Measurements from ENCODE around the gene RNF14.
A peak's percentile ranks its signal among the peaks of the same experiment; 100 is the strongest.

The RNF14 gene

GRCh38 chr5:142014911-142015584 is 46.1 kb downstream of the RNF14 start:
- Histone ChIP-seq H3K79me2 (ENCODE audit: control insufficient read depth, insufficient read depth, low read length) (no peaks in the 10 kb centered on the region), H3K36me3 (ENCODE audit: control insufficient read depth, insufficient read depth, low read length) (no peaks in the 10 kb centered on the region), H3K79me1 (ENCODE audit: low read length) (no peaks in the 10 kb centered on the region), H2BK5ac (ENCODE audit: low read length) (no peak overlapping the region), H3K4me2 (ENCODE audit: low read length) (no peak overlapping the region), H3K18ac (ENCODE audit: low read length) (no peak overlapping the region), H3K56ac (ENCODE audit: low read length) (no peak overlapping the region), H2BK120ac (ENCODE audit: low read depth, low read length) (no peak overlapping the region), H2BK15ac (replicated peaks; ENCODE audit: low read depth) (no peak overlapping the region), H3K27me3 (ENCODE audit: insufficient read depth, low read length, poor library complexity) (no peaks in the 10 kb centered on the region), H3K9ac (ENCODE audit: low read length) (no peak overlapping the region), H4K5ac (ENCODE audit: low read length) (no peak overlapping the region), H3K27ac (ENCODE audit: low read depth, low read length) (no peak overlapping the region), H2AK5ac (ENCODE audit: low read length) (no peak overlapping the region), H3K23ac (ENCODE audit: low read length) (no peak overlapping the region), H3K4me1 (ENCODE audit: control insufficient read depth, low read depth, low read length) (no peaks in the 10 kb centered on the region), H3K4me3 (ENCODE audit: low read length) (no peak overlapping the region), H3K4ac (ENCODE audit: low read depth, low read length) (no peak overlapping the region), H4K8ac (ENCODE audit: low read depth, low read length) (no peak overlapping the region)
- no CpG with 5 or more reads among the region's 7 CpGs for WGBS (ENCODE audit: extremely low coverage, insufficient coverage, low lambda C conversion rate)
- DNase-seq, result peak; percentile 64

GRCh38 chr5:142015781-142016533 is 47.1 kb downstream of the RNF14 start:
- Histone ChIP-seq H3K18ac (ENCODE audit: low read length) (no peak overlapping the region), H3K9ac (ENCODE audit: low read length) (no peak overlapping the region), H2BK120ac (ENCODE audit: low read depth, low read length) (no peak overlapping the region), H3K56ac (ENCODE audit: low read length) (no peak overlapping the region), H4K5ac (ENCODE audit: low read length) (no peak overlapping the region), H2BK15ac (replicated peaks; ENCODE audit: low read depth) (no peak overlapping the region), H4K8ac (ENCODE audit: low read depth, low read length) (no peak overlapping the region), H3K27me3 (ENCODE audit: insufficient read depth, low read length, poor library complexity) (no peaks in the 10 kb centered on the region), H3K79me1 (ENCODE audit: low read length) (no peaks in the 10 kb centered on the region), H3K4me1 (ENCODE audit: control insufficient read depth, low read depth, low read length) (no peaks in the 10 kb centered on the region), H2BK5ac (ENCODE audit: low read length) (no peak overlapping the region), H3K36me3 (ENCODE audit: control insufficient read depth, insufficient read depth, low read length) (no peaks in the 10 kb centered on the region), H3K4ac (ENCODE audit: low read depth, low read length) (no peak overlapping the region), H3K4me2 (ENCODE audit: low read length) (no peak overlapping the region), H3K23ac (ENCODE audit: low read length) (no peak overlapping the region), H3K79me2 (ENCODE audit: control insufficient read depth, insufficient read depth, low read length) (no peaks in the 10 kb centered on the region), H2AK5ac (ENCODE audit: low read length) (no peak overlapping the region), H3K27ac (ENCODE audit: low read depth, low read length) (no peak overlapping the region), H3K4me3 (ENCODE audit: low read length) (no peak overlapping the region)
- WGBS (ENCODE audit: extremely low coverage, insufficient coverage, low lambda C conversion rate), result no CpG with 5 or more reads among the region's 6 CpGs
- no peak for DNase-seq

GRCh38 chr5:142016556-142016955 is 47.7 kb downstream of the RNF14 start:
- H3K4me2 ChIP-seq (ENCODE audit: low read length), result no peak overlapping the region
- H3K4me3 ChIP-seq (ENCODE audit: low read length), result no peak overlapping the region

GRCh38 chr5:142017832-142018427 is 49.0 kb downstream of the RNF14 start:
- DNase-seq, result no peak
- Histone ChIP-seq H3K4me2 (ENCODE audit: low read length) (no peak overlapping the region), H3K79me2 (ENCODE audit: control insufficient read depth, insufficient read depth, low read length) (no peaks in the 10 kb centered on the region), H3K56ac (ENCODE audit: low read length) (no peak overlapping the region), H3K9ac (ENCODE audit: low read length) (no peak overlapping the region), H3K36me3 (ENCODE audit: control insufficient read depth, insufficient read depth, low read length) (no peaks in the 10 kb centered on the region), H3K27me3 (ENCODE audit: insufficient read depth, low read length, poor library complexity) (no peaks in the 10 kb centered on the region), H2BK5ac (ENCODE audit: low read length) (no peak overlapping the region), H3K18ac (ENCODE audit: low read length) (no peak overlapping the region), H2BK15ac (replicated peaks; ENCODE audit: low read depth) (no peak overlapping the region), H2AK5ac (ENCODE audit: low read length) (no peak overlapping the region), H3K23ac (ENCODE audit: low read length) (no peak overlapping the region), H4K5ac (ENCODE audit: low read length) (no peak overlapping the region), H3K4me1 (ENCODE audit: control insufficient read depth, low read depth, low read length) (no peaks in the 10 kb centered on the region), H3K4ac (ENCODE audit: low read depth, low read length) (no peak overlapping the region), H3K4me3 (ENCODE audit: low read length) (no peak overlapping the region), H3K27ac (ENCODE audit: low read depth, low read length) (no peak overlapping the region), H2BK120ac (ENCODE audit: low read depth, low read length) (no peak overlapping the region), H3K79me1 (ENCODE audit: low read length) (no peaks in the 10 kb centered on the region), H4K8ac (ENCODE audit: low read depth, low read length) (no peak overlapping the region)
- no CpG with 5 or more reads among the region's 5 CpGs for WGBS (ENCODE audit: extremely low coverage, insufficient coverage, low lambda C conversion rate)

More at GRCh38 chr5:142016556-142016955, 47.7 kb downstream of the RNF14 start:
- no peak overlapping the region for H2BK5ac ChIP-seq (ENCODE audit: low read length)
- no peaks in the 10 kb centered on the region for H3K36me3 ChIP-seq (ENCODE audit: control insufficient read depth, insufficient read depth, low read length)
- no peaks in the 10 kb centered on the region for H3K79me2 ChIP-seq (ENCODE audit: control insufficient read depth, insufficient read depth, low read length)
- no peak for DNase-seq
- no peak overlapping the region for H3K56ac ChIP-seq (ENCODE audit: low read length)
- H3K4ac ChIP-seq (ENCODE audit: low read depth, low read length), result no peak overlapping the region
- WGBS (ENCODE audit: extremely low coverage, insufficient coverage, low lambda C conversion rate), result no CpG with 5 or more reads among the region's 4 CpGs
- H3K4me1 ChIP-seq (ENCODE audit: control insufficient read depth, low read depth, low read length), result no peaks in the 10 kb centered on the region
- H3K27ac ChIP-seq (ENCODE audit: low read depth, low read length), result no peak overlapping the region
- H2BK120ac ChIP-seq (ENCODE audit: low read depth, low read length), result no peak overlapping the region
- H2BK15ac ChIP-seq (replicated peaks; ENCODE audit: low read depth), result no peak overlapping the region
- H3K9ac ChIP-seq (ENCODE audit: low read length), result no peak overlapping the region
- H2AK5ac ChIP-seq (ENCODE audit: low read length), result no peak overlapping the region
- H3K18ac ChIP-seq (ENCODE audit: low read length), result no peak overlapping the region
- no peak overlapping the region for H4K5ac ChIP-seq (ENCODE audit: low read length)
- H3K23ac ChIP-seq (ENCODE audit: low read length), result no peak overlapping the region
- no peaks in the 10 kb centered on the region for H3K79me1 ChIP-seq (ENCODE audit: low read length)
- no peak overlapping the region for H4K8ac ChIP-seq (ENCODE audit: low read depth, low read length)
- H3K27me3 ChIP-seq (ENCODE audit: insufficient read depth, low read length, poor library complexity), result no peaks in the 10 kb centered on the region

- H3K9ac ChIP-seq (ENCODE audit: low read length), result no peak overlapping the region
- no peak overlapping the region for H3K23ac ChIP-seq (ENCODE audit: low read length)
- H4K8ac ChIP-seq (ENCODE audit: low read depth, low read length), result no peak overlapping the region
- H3K4me1 ChIP-seq (ENCODE audit: control insufficient read depth, low read depth, low read length), result no peaks in the 10 kb centered on the region
- no peaks in the 10 kb centered on the region for H3K79me2 ChIP-seq (ENCODE audit: control insufficient read depth, insufficient read depth, low read length)
- no peak overlapping the region for H3K4me2 ChIP-seq (ENCODE audit: low read length)
- H3K27ac ChIP-seq (ENCODE audit: low read depth, low read length), result no peak overlapping the region
- no CpG with 5 or more reads among the region's 1 CpG for WGBS (ENCODE audit: extremely low coverage, insufficient coverage, low lambda C conversion rate)
- no peaks in the 10 kb centered on the region for H3K36me3 ChIP-seq (ENCODE audit: control insufficient read depth, insufficient read depth, low read length)
- no peak overlapping the region for H3K18ac ChIP-seq (ENCODE audit: low read length)
- DNase-seq, result no peak
- no peaks in the 10 kb centered on the region for H3K79me1 ChIP-seq (ENCODE audit: low read length)
- H2BK15ac ChIP-seq (replicated peaks; ENCODE audit: low read depth), result no peak overlapping the region
- H2BK120ac ChIP-seq (ENCODE audit: low read depth, low read length), result no peak overlapping the region
- no peak overlapping the region for H2AK5ac ChIP-seq (ENCODE audit: low read length)
- H4K5ac ChIP-seq (ENCODE audit: low read length), result no peak overlapping the region
- H3K4me3 ChIP-seq (ENCODE audit: low read length), result no peak overlapping the region
- H3K27me3 ChIP-seq (ENCODE audit: insufficient read depth, low read length, poor library complexity), result no peaks in the 10 kb centered on the region
- no peak overlapping the region for H3K4ac ChIP-seq (ENCODE audit: low read depth, low read length)
- no peak overlapping the region for H3K56ac ChIP-seq (ENCODE audit: low read length)
- H2BK5ac ChIP-seq (ENCODE audit: low read length), result no peak overlapping the region
Observed at GRCh38 chr5:142020122-142020659, 51.3 kb downstream of the RNF14 start.

All from mesendoderm (in vitro differentiated cells).